Iris pigment epithelial cell (primary cell): Measurements from ENCODE around the gene SLC48A1.
A peak's percentile ranks its signal among the peaks of the same experiment; 100 is the strongest.

ENCODE experiments used
- DNase-seq: peaks from one replicate; pipeline ENCODE4 v3.0.0-alpha.2; 2011; ENCODE audit warnings: low read depth

SLC48A1 gene

GRCh38 chr12:47778881-47779280 is 5.8 kb downstream of the SLC48A1 start:
- no peak for DNase-seq

DNA sequence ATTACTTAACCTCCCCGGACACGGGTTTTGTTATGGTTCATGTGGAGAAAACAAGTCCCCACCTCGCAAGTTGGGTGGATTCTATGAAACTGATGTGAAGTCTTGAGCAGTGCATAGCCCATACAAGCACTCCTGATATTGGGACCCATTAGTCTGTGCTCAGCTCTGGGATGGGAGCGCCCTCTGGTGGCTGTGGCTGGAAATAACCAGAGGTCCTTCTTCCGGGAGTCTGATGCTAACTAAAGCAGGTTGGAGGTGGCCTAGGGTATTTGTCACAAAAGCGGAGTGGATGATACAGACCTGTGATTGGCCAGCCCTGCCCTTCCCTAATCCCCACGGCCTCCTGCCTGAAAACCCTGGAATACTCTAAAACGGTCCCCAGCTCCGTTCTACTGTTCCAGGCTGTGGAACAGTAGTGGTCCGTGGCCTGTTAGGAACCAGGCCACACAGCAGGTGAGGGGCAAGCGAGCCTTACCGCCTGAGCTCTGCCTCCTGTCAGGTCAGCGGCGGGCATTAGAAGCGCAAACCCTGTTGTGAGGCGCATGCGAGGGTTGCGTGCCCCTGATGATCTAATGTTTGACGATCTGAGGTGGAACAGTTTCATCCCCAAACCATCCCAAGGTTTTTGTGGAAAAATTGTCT is 6.4 kb downstream of the SLC48A1 start:
- DNase-seq: peak; percentile 79

DNA sequence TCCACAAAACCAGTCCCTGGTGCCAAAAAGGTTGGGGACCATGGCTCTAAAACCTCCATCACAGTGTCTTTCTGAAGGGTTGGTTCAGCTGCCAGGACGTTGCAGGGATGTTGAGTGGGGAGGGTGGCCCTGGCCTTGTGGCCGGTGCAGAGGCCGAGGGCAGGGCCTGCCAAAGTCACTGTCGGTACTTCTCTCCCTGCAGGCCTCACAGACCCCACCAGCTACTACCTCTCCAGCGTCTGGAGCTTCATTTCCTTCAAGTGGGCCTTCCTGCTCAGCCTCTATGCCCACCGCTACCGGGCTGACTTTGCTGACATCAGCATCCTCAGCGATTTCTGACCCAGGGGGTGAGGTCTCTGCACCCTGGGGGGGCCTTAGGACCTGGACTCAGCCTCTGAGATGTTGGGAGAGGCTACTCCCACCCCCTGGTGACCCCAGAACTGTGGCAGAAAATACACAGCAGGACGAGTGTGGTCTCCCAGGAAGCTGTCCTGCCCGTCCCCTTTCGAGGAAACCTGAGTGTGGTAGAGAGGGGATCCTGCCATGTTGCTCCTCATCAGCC is 7.0 kb downstream of the SLC48A1 start:
- DNase-seq: no peak

DNA sequence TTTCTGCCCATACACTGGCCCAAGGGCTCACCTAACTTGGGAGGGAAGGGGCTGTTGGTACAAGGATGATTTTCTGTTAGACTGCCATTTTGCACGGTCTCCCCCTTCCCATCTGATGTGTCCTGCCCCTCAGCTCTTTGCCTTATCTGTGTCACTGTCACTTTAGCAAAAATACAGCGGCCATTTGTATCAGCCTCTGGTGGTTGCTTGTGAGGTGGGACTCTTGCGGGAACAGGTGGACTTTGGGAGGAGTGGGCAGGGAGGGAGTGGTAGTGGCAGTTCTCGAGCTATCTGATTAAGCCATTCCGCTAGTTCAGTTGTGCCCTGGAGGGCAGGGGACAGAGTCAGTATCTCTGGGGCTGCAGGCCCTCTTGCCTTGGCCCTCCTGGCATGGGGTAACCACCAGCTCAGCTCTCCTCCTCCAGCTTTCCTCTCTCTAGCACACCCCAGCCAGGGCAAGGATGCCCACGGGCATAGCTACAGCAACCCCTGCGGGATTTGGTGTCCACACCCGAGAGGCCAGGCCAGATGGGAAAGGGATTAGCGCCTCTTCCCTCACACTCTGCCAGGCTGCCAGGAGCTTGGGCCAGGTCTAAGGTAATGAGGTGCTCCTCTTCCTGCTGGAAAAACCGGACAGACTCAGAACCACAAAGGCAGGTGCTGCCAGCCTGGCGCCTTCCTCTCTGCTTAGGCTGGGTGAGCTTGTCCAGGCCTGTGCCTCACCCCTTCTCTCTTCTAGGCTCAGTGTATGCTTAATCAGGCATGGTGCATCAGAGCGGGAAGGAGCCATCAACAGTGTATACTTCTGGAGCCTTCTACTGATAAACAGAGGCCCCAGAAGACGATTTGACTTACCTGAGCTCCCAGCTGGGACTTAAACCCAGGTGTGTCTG is 8.7 kb downstream of the SLC48A1 start:
- no peak for DNase-seq

- no peak for DNase-seq
Measured at GRCh38 chr12:47782372-47782770, 9.3 kb downstream of the SLC48A1 start.

DNA sequence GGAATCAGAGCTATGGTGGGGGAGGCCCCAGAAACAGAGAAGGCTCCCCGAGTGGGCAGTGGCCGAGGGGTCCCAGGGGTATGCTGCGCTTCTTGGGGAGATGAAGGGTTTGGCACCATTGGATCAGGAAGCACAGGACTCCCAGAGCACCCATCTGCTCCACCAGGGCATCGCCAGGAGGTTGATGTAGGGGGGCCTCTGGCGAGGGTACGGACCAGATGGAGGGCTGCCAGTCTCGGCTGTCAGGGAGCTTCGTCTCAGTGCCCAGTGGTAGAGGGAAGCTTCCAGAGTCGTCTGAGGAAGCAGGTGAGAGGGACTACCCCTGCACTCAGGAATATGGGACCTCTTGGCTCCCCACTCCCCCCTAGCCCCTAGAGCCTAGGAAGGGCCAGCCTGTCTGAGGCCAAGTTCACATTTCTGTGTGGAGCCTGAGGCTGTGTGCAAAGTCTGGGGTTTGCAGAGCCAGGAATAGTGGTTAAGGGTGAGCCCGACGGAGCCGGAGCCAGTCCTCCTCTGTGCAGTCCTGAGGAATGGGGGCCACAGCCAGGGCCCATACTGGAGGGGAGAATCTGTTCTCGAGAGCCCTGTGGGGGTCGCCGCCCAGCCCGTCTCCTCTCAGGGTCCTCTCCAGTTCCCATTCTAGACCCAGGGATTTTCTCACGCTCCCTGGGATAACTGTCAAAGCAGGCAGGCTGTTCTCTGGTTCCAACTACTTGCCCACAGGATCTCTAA is 10.2 kb downstream of the SLC48A1 start:
- no peak for DNase-seq

DNA sequence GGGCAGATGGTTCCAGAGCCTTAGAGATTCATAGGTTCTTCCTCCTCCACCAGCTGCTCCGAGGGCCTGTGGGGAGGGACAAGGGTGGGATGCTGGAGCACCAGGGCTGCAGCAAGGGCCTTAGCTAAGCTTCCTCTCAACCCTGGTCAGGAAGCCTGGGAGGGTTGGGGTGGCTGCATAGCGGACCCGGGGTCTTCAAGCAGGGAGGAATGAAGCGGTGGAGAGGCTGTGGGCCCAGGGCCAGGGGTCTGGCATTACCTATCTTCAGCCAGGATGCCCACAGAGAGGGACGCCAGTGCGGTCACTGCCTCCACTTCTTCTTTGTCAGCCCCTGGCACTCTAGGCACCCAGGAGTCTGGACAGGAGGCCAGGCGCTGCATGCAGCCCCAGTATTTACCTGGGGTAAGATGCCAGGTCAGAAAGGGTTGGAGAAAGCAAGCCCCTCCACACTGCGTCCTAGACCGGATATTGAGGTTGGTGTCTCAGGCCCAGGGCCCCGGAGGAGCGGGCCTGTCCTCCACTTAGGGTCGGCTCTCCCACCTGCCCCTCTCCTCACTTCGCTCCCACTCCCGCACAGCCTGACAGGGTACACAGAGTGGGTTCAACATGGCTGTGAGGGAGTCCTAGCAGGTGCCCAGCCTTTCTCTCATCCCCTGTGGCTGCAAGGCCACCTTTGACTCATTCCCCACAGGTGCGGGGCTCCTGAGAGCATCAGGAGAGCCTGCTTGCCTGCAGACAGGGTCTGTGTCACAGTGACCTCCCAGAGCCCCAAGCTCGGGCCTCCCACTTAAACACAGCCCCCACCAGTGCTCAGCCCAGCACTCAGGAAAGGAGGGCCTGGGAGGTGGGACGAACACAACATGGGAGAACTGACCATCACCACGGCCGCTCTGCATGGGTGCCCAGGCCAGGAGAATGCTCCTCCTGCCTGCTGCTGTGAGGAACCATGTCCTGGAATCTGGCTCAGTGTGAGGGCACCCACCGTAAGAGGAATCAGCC is 11.1 kb downstream of the SLC48A1 start:
- DNase-seq: no peak

GRCh38 chr12:47785036-47785886 is 12.2 kb downstream of the SLC48A1 start:
- no peak for DNase-seq

DNA sequence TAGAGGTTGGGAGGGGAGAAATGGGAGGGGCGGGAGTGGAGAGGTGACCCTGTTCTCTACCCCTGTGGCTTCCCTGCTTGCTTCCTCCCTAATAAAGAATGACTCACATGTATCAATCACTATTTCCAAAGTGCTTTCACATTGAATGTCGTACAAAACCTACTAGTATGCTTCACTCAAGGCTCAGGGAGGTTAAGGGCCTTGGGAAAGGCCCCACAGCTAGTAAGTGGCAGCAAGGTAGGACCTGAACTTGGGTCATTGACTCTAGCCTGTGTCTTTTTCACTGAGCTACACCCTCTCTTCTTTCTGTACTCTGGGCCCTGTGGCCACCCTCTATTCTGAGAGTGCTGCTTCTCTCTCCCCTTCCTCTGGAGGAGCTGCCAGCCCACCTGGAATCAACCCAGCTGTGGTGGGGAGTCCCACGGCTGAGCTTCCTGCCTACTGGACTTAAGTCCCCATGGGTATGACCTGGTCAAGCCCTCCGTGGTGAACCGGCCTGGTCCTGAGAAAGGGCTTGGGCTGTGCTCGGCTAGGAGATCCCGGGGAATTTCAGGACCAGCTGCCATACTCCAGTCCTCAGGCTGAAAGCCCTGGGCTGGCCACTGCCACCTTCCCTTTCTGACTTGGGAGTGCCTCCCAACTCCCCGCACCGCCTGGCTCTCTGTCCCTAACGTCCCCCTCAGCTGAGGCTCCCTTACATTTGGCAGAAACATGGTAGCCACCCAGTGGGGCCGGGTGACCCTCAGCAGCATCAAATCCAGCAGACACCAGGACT is 13.0 kb downstream of the SLC48A1 start:
- no peak for DNase-seq

DNA sequence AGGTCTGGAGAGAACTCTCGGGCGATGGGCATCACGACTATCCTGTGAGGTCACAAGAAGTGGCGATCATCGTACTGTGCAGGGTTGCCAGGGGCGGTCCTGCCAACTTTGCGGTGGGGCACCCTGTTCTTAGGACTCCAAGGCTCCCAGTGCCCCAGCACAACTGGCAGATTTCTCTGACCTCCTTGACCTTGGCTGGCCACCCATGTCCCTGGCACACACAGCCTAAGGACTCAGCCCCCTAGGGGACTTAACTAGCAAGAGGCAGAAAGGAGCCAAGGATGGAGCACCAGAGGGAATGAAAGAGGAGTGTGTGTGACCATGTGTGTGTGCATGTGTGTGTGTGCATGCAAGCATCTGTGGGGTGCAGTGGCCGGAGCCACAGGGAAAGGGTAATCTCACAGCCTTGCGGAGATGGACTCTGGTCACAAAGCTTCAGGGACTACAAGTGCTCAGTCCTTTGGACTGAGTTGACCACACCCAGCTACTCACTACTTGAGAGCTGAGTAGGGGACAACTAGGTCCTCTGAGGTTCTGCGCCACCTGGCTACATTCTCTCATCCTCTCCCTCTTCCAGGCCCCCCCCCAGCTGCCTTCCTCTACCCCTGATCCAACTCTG is 13.7 kb downstream of the SLC48A1 start:
- no peak for DNase-seq

- DNase-seq: no peak
Measured at GRCh38 chr12:47787596-47788319, 14.7 kb downstream of the SLC48A1 start.

DNA sequence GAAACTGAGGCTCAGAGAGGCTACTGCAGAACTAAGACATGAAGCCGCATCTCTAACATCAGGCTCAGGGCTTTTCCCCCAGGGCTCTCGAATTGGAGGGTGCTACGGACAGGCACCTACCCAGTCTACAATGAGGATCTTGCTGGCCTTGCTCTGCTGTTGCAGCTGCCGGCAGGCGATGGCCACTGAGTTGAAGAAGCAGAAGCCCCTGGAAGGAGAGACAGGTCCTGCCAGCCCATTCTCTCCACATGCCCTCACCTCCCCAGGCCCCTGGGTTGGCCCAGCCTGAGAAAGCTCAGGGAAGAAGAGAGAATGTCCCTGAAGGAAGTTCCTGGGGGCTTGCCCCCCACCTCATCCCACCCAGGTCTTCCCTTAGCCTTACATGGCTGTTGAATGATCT is 16.1 kb downstream of the SLC48A1 start:
- no peak for DNase-seq

GRCh38 chr12:47789712-47790489 is 16.9 kb downstream of the SLC48A1 start:
- DNase-seq: no peak

- DNase-seq: no peak
Measured at GRCh38 chr12:47790676-47791350, 17.8 kb downstream of the SLC48A1 start.

DNA sequence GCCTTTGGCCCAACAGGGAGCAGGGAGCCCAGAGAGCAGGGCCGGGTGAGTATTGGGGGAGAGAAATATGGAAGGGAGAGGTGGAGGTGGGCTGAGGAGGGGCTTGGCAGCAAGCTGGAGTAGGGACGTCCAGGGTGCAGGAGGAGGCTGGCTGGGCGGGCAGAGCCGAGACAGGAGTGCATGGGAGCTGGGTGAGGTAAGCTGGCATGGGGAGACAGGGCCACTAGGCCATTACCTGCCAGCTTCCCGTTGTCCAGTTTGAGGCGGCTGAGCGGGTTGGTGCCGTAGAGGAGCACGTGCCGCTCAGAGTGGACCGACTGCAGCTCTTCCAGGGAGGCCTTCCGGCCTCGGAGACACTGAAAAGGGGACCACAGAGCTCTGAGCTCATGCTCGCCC is 18.3 kb downstream of the SLC48A1 start:
- no peak for DNase-seq

DNA sequence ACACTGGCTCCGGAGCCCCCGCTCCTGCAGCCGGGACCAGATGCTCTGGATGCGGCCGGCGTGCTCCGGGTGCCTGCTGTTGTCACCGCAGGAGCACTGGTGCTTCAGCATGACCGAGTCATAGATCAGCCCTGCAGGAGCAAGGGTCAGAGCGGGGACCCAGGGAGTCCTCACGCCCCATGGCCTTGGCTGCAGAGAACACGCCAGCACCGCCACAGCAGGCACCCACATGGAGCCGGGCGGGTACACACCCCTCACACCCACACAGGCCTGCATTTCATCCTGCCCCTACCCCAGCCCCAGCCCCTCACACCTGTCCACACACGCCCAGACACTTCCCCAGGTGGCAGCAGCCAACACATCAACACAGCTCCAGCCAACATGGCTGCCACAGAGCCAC is 18.8 kb downstream of the SLC48A1 start:
- DNase-seq: no peak
